NCI-H2029 (cell line): ENCODE data around the gene TIMMDC1.
"Not testable (repeated sequence)": the region's sequence is repeated elsewhere in the genome, so short reads cannot be mapped to it uniquely, and the experiment has no call there.

Source experiments
- DNase-seq: peaks from one replicate; lab custom pipeline; 2025; lab: John Stamatoyannopoulos, UW

Gene TIMMDC1

DNA sequence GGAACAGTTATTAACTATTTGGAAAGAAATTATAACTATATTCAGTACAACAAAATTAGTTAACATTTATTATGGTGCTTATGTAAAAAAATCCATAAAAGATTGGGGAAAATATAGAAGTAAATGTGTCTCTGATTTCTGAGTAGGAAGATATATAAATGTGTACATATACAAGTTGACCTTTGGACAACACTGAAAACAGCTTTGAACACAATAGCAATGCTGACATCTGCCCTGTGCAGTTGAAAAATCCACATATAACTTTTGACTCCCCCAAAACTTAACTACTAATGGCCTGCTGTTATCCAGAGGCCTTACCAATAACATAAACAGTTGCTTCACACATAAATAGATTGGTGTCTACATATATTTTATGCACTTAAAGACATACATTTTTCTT, 12.3 kb downstream of the TIMMDC1 start:
- no peak for DNase-seq

DNA sequence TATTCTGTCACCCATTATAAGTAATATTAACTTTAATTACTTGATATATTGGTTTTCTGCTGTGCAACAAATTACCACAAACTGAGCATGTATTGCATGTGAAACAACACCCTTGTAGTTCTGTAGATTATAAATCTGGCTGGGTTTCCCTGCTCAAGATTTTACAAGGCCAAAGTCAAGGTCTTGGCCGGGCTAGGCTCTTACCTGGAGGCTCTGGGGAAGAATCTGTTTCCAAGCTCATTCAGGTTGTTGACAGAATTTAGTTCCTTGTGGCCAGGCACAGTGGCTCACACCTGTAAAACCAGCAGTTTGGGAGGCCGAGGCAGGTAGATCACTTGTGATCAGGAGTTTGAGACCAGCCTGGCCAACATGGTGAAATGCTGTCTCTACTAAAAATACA, 16.3 kb downstream of the TIMMDC1 start:
- no peak for DNase-seq

DNA sequence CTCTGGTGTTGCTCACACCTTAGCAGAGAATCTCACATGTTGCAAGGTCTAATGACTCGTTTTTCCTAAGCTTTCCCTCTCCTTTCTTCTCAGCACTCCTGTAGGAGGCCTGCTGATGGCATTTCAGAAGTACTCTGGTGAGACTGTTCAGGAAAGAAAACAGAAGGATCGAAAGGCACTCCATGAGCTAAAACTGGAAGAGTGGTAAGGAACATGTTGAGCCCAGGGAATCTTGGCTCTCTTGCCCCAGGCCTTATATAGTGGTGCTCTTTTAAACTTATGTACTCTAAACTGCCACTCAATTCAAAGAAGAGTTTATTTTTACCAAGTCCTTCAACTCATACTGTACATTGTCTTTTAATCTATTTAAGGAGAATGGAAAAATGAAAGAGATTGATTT, 18.8 kb downstream of the TIMMDC1 start:
- DNase-seq = no peak

DNA sequence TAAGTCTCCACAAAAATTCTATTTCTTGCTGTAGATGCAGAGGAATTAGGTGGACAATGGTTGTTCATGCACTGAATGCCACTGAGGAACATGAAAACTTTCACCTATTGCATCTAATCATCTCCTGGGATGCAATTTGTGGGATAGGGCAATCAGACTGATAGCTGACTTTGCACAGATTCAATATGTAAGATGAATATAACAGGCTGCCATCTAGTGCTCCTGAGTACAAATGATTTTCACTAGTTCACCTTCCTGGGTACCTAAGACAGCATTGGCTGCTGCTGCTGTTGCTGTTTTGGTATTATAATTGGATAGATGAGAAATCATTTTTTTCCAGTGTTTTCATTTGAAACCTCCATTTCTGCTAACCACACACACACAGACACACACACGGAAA, 19.7 kb downstream of the TIMMDC1 start:
- no peak for DNase-seq

DNA sequence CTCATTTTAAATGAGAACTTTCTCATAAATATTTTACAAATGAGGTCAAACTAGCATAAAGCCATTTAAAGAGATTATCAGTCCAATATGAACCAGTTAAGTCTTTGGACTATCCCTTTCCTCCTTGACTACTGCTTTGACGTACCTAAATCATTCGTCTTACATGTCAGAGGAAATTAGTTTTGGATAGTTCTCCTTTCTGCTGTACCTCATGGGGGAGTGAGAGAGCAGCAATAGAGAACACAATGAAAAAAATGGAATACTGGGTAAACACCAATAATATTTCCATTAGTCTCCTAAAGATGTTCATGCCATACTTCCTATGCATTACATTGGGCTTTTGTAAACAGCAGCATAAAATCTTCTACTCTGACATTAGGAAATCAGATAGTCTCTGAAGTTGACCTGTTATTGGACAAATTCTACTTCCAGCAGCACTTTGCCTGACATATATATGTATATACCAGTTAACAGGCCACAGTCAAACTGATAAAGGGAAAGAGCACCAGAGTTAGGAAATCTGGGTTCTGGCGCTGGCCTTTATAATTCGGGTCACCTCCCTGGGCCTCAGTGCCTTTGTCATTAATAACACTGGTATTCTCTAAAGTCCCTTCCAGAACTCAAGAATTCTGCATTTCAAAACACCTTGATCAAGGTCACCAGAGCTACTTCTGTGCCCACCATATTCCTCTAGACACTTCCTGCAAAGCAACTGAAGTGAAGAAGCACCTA, 26.8 kb downstream of the TIMMDC1 start:
- DNase-seq = no peak

DNA sequence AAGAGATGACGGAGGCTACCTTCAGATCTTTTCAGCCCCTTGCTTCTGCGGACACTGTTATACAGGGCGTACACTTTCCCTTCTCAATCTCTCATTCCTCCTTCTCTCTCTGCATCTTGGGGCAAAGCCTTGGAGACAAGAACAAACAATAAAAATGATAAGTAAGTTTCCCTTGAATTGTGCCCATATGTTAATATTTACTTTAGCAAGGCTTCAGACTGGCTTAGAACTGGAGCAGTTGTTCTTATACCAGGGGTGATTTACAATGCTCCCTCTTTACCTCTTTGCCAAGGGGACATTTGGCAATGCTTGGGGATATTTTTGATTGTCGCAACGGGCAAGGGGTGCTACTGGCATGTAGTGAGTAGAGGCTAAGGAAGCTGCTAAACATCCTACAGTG, 29.4 kb downstream of the TIMMDC1 start:
- no peak for DNase-seq

DNA sequence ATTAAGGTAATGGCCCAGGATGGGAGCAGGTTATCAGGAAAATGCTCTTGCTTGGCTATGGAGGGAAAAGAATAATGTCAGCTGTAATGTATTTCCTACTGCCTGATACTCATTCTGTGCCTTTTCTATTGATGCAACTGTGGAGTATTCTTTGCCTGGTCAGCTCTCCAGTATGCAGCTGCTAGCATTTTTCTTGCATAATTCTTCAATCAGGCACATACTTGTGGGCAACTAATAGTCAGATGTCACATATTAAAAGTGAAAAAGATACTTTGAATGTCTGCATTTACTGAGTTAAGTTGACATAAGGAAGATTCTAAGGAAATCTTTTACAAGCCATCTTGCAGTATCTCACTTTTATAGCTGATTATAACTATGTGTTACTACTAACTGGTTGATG, 31.5 kb downstream of the TIMMDC1 start:
- no peak for DNase-seq

DNA sequence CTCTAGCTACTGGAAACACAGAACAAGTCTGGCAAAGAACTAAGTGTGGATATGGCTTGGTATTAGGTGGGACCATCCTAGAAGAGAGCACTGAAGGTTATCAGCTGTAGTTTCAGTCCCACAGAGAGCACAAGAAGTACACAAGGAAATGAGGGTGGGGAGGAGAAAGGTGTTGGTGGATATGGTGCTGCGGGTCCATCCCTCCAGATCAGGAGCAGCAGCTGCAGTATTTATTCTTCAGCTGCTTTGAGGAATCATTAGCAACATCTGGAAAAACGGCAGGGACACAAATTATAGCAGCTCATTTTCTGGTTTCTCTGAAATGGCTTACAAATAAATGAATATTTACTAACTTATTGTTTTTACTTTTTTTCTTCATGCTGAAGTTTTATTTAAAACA, 32.1 kb downstream of the TIMMDC1 start:
- DNase-seq = no peak

DNA sequence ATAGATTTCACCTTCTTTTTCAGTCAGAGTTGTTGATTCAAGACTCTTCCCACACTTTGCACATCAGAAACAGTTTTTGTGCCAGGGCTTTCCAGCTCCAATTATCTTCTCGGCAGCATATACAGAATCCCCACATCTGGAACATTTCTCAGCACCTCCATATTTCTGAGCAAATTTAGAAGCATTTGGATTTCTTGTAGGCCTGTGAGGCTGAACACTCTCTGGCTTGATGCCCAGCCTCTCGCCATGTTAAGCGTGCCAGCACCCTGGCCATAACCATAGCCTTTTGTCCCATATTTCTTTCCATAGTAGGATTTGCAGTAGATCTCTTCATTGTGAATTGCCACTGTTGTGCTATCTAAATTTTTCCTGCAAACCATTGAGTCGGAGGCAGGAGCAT, 32.8 kb downstream of the TIMMDC1 start:
- no peak for DNase-seq

DNA sequence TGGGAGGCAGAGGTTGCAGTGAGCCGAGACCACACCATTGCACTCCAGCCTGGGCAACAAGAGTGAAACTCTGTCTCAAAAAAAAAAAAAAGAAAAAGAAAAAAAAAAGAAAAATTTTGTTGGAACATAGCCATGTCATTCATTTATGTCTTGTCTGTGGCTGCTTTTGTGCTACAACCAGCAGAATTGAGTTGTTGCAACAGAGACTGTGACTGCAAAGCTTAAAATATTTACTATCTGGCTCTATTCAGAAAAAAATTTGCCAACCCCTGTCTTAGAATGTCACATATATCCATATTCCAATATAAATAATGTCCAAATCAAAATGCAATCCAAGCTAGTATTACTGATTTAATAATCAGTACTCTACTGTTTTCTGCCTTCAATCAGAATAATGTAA, 35.9 kb downstream of the TIMMDC1 start:
- no peak for DNase-seq

DNA sequence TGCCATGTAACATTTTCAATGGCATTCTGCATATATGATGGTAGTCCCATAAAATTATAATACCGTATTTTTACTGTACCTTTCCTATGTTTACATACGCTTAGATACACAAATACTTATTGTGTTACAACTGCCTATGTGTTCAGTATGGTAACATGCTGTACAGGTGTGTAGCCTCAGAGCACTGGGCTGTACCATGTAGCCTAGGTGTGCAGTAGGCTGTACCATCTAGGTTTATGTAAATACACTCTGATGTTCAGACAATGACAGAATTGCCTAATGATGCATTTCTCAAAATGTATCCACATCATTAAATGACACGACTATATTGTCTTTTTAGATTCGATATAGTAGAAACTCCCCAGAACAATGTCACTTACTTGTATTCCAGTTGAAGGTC, 38.4 kb downstream of the TIMMDC1 start:
- DNase-seq = no peak

DNA sequence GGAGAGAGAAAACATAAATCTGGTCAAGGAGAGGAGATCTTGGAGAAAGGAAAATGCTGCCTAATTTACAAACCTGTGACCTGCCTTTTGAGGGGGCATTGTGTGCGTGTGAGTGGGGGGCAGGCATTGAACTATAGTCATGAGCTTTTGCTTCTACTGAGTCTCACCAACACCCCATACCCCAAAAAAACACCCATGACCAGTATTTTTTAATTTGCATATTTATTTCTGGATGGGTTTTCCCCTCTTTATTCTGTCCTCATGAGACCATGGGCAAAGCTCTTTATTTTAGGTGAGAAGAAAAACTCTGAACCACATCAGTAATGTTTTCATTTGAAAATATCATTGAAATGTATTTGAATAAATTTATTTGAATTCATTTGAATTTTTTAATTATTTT, 40.4 kb downstream of the TIMMDC1 start:
- DNase-seq = no peak

DNA sequence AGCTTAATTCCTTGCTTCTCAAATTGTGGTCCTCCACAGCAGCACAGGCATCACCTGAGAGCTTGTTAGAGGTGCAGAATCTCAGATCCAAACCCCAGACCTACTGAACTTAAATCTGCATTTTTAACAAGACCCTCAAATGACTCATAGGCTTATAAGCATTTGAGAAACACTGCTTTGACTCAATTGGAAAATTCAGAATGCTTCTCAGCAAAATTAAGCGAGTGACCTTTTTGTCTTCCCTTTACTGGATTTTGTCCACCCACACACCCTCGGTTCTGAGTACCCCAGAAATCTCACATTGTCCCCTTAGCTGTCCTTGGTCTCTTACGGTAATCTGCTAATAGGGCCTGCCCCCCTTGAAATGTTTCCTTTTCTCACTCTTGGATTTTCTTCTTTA, 43.2 kb downstream of the TIMMDC1 start:
- no peak for DNase-seq

DNA sequence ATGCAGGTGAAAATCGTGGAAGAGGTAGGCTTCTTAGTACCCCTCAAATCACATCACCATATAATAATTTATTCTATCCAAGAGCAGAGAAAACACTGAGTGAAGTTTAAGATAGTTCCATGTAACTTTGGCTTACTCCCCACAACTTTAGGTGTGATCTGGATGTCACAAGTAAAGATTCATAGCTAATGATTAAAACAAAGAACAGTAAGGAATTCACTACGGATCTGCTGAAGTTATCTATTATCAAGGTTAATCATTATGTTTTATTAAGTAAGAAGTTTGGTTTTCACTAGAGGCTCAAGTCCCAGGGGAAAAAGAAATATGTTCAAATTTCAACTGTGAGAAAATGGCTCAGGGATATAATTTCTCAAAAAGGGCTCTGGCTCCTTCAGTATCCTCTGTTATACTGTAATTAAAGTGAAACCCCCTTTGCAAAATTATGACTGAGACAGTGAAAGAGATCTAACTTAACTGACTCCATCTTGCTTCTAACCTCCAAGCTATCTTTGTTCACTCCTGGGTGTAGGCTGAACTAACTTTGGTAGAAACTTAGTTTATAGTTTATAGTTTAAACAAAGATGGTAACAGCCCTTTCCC, 43.9 kb downstream of the TIMMDC1 start:
- no peak for DNase-seq

DNA sequence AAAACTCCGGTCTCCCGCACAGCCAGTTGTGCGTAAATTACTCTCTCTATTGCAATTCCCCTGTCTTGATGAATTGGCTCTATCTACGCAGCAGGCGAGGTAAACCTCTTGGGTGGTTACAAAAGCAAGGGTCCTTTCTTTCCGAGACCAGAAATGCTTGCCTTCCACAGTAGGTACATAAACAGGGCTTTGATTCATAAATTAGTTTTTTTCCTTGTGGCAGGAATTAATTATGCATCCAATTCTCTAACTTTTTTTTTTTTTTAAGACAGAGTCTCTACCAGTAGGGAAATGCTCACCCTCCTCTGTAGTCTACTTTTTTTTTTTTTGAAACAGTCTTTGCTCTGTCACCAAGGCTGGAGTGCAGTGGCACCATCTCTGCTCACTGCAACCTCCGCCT, 44.8 kb downstream of the TIMMDC1 start:
- DNase-seq = no peak

DNA sequence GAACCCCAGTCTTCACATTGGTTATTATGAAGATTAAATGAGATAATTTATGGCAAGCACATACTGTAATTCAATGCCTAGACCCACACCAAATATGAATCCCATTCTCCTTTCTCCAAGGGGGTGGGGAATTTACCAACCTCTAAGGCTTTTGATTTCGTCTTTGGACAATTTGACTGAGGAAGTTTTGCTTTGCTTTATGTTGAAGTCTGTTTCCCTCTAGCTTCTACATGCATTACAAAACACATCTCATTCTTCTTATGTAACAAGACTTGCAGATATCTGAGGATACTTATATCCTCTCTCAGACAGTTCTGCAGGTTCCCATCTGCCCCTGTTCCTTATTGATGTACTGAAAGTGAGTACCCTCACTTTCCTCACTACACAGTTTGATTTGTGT, 48.9 kb downstream of the TIMMDC1 start:
- no peak for DNase-seq

DNA sequence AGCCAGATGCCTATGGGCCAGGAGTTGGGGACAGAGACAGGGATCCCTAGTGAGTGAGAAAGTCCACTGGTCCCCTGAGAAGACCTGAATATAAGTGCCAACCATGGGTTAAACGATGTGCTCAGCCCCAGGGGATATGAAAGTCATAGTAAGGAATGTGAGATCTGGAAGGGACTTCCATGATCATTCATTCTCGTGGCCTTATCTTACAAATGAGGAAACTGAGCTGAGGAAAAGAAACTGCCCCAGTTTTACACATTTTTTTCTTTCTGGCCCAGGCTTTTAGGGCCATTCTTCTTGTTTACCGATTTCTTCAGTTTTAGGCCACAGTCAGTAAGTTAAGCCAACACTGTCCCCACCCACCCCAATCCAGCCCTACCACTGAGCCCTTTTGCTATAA, 50.0 kb downstream of the TIMMDC1 start:
- DNase-seq = no peak

DNA sequence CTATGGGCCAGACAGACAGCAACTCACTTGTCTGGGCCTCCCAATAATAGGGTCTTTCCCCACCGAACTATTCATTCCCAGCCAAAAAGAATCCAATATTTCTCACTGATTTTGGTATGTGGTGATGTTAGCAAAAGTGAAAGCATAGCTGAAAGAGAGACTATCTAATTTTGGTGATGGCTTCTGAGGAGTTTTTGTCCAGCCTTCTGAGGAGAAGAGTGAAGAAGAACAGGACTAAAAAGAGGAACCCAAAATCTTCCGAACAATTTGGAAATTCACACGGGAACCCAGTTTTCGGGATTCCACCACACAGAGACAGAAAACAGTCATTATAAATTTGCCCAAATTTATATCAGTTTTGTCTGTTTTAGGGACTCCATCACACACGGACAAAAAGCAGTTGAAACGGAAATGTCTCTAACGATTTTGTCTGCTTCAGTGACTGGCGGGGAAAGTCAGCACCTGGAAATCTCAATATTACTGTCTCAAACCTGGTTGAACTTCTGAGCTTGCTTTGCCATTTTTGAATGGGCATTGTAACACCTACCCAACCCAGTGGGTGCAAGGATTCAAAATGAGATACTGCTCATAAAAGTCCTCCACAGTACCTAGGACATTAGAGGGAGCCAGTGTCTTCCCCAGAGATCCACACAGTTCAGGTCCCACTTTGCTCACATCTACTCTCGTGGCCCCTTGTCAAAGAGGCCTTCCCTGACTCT, 52.0 kb downstream of the TIMMDC1 start:
- no peak for DNase-seq

DNA sequence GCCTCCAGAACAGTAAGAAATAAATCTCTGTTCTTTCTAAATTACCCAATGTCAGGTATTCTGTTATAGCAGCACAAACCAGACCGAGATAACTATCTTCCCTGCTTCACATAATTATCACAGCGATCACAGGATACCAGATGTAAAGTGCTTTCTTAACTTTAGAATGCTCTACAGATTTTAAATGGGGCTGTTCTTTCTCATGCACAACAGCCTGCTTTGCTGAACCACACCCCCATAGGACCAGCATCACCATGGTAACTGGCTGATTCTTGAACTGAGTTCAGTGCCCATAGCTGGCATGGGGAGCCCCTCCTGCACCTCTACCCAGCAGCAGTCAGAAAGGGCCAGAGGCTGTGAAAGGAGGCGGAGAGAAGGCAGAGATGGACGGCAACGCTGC, 53.3 kb downstream of the TIMMDC1 start:
- no peak for DNase-seq

DNA sequence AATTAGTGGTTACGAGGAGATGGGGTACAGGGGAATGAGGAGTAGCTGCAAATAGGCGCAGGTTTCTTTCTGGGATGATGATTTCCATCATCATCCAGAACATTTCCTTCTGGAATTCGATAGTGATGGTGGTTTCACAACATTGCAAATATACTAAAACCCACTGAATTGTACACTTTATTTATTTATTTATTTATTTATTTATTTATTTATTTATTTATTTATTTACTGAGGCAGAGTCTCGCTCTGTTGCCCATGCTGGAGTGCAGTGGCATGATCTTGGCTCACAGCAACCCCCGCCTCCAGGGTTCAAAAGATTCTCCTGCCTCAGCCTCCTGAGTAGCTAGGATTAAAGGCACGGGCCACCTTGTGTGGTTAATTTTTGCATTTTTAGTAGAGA, 54.6 kb downstream of the TIMMDC1 start:
- DNase-seq = not testable (repeated sequence)

DNA sequence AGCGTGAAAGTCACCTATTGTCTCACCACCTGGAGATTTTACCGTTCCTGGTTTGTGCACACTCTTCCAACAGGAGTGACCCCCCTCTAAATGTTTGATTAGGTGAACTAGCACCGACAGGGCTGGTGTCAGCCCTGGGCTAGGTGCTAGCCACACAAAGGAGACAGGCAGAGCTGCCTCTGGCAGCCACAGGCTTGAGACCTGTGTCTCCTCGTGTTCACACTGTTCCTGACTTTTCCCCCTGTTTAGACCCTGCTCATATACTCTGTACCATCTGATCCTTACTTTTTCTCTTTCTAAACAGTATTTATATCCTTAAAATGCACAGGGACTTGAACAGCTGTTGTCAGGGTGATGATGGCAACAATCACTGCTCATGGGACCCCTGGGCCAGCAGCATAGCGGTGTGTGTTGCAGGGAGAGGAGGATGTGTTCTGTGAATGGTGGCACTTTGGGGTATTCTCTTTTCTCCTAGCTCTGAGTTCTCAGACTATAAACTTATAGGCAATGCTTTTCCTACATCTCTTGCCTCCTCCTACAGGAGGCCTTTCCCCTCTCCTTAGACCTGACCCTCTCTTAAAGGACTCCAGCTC, 55.6 kb downstream of the TIMMDC1 start:
- DNase-seq = no peak

DNA sequence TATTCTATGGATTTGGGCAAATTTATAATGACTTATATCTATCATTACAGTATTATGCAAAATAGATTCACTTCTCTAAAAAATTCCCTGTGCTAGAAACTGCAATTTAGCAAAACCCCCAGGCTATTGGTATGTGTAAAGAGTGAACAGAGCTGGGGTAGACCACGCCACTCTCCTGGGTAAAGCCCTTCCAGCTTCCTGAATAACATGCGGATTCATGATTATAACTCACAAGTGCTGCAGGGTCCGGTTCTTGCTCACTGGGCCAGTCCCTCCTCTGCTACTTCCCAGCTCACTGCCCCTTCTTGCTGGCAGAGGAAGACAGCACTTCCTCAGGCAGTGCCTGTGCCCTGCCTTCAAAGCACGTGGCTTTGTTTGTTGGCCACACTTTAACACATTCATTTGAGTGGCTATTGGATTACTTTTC, 57.0 kb downstream of the TIMMDC1 start:
- DNase-seq = no peak

DNA sequence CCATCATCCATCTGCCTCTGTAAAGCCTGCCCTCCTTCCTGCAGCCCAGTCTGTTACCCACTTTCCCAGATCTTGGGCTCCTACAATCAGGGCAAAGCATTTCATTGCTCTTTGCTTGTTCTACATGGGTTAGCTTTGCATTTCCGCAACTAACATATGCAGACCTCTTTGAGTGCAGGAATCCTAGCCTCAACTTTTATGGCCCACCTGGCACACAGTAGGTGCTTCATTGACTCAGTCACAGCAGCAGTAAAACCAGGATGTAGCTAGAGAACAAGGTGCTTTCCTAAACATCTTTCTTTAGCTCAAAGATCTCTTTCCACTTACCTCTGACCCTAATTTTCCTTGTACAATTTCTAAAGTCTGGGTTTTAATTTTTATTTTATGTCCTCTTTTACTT, 57.6 kb downstream of the TIMMDC1 start:
- DNase-seq = no peak
